Activated T-helper 2 cell treated with anti-CD3 and anti-CD28 coated beads, Interferon-gamma antibody, Interleukin-2, Interleukin-4, amounts not matched to agents 10 μg/mL and 5 μg/mL and 100 μg/mL, durations not matched to agents 14 hours and 24 hours and 36 hours (primary cell): ENCODE measurements around the gene MYRIP. TPM values are rescaled to one million over a fixed set of nuclear protein-coding genes. Genes with fewer than 3 reads are reported as not detected.

Source experiments
- DNase-seq: peaks from one replicate; pipeline ENCODE4 v3.0.0; 2021; ENCODE audit warnings: low spot score
- H3K27ac Mint-ChIP-seq: one replicate; pipeline ENCODE4 v1.8.0; 2021; ENCODE audit warnings: mixed read lengths
- H3K27me3 Mint-ChIP-seq: one replicate; pipeline ENCODE4 v1.8.0; 2021; ENCODE audit warnings: low read depth, mixed read lengths
- H3K36me3 Mint-ChIP-seq: one replicate; pipeline ENCODE4 v1.8.0; 2021; ENCODE audit warnings: low read depth, mixed read lengths
- H3K4me1 Mint-ChIP-seq: one replicate; pipeline ENCODE4 v1.8.0; 2021; ENCODE audit warnings: low read depth, mixed read lengths
- H3K4me3 Mint-ChIP-seq: one replicate; pipeline ENCODE4 v1.8.0; 2021; ENCODE audit warnings: low read depth, mild to moderate bottlenecking, moderate library complexity, mixed read lengths
- H3K9me3 Mint-ChIP-seq: one replicate; pipeline ENCODE4 v1.8.0; 2021; ENCODE audit warnings: mixed read lengths
- intact Hi-C: fragments of 100-400 bp; cut with micrococcal nuclease; formaldehyde crosslinking; loops from one replicate; pipeline ENCODE4 v1.15.1; 2023
- total RNA-seq: library from RNA; stranded (reverse); gene quantifications from 2 replicates; pipeline ENCODE4 v1.2.3, GENCODE V29; 2022

Gene MYRIP
- total RNA-seq, 1 donor from 2014 or later = not detected

GRCh38 chr3:40216471-40216870 lies 407.1 kb downstream of the MYRIP start:
- Mint-ChIP-seq H3K27ac (no peak overlapping the region), H3K9me3 (no peaks in the 10 kb centered on the region), H3K4me1 (no peaks in the 10 kb centered on the region), H3K27me3 (no peaks in the 10 kb centered on the region), H3K4me3 (no peak overlapping the region), H3K36me3 (no peaks in the 10 kb centered on the region)
- no peak for DNase-seq
- intact Hi-C loops = no loop called here

GRCh38 chr3:40223856-40224255 lies 414.4 kb downstream of the MYRIP start:
- H3K9me3 Mint-ChIP-seq = no peaks in the 10 kb centered on the region
- H3K27me3 Mint-ChIP-seq = no peaks in the 10 kb centered on the region
- intact Hi-C loops = no loop called here
- no peak overlapping the region for H3K27ac Mint-ChIP-seq
- no peak overlapping the region for H3K4me3 Mint-ChIP-seq
- H3K4me1 Mint-ChIP-seq = no peaks in the 10 kb centered on the region
- DNase-seq = no peak
- no peaks in the 10 kb centered on the region for H3K36me3 Mint-ChIP-seq

- H3K4me3 Mint-ChIP-seq = no peak overlapping the region
- no peaks in the 10 kb centered on the region for H3K36me3 Mint-ChIP-seq
- no peak overlapping the region for H3K27ac Mint-ChIP-seq
- no peak for DNase-seq
- H3K27me3 Mint-ChIP-seq = no peaks in the 10 kb centered on the region
- intact Hi-C loops = no loop called here
- no peaks in the 10 kb centered on the region for H3K9me3 Mint-ChIP-seq
- H3K4me1 Mint-ChIP-seq = no peaks in the 10 kb centered on the region
Observed at GRCh38 chr3:40224796-40225515, 415.5 kb downstream of the MYRIP start.

- Mint-ChIP-seq H3K4me1 (peaks cover 2% of the 10 kb centered on the region), H3K27ac (no peak overlapping the region), H3K9me3 (no peaks in the 10 kb centered on the region), H3K36me3 (no peaks in the 10 kb centered on the region), H3K4me3 (no peak overlapping the region), H3K27me3 (no peaks in the 10 kb centered on the region)
- no peak for DNase-seq
- intact Hi-C loops = no loop called here
Observed at GRCh38 chr3:40226636-40227035, 417.2 kb downstream of the MYRIP start.

GRCh38 chr3:40228792-40229350 lies 419.5 kb downstream of the MYRIP start:
- intact Hi-C loops = no loop called here

DNA sequence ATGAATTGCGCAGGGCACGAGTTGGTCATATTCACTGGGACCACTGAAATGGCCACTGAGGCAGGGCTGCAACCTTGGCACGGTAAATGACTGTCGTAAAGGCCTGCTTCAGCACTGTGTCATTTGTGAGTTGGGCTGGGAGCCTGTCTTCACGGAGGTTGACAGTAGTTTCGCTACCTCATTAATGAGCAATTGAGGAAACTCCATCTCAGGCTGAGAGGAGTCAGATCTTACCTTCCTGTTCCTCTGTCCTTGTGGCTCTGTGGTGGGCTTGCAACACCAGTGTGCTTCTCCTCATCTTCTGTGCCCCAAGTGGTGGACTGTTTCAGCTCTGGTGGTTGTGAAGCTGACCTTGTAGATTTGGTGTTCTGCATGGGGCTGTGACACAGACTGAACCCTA lies 420.0 kb downstream of the MYRIP start:
- H3K27ac Mint-ChIP-seq = no peak overlapping the region
- H3K36me3 Mint-ChIP-seq = no peaks in the 10 kb centered on the region
- intact Hi-C loops = no loop called here
- H3K9me3 Mint-ChIP-seq = no peaks in the 10 kb centered on the region
- peaks cover 2% of the 10 kb centered on the region for H3K4me1 Mint-ChIP-seq
- no peak overlapping the region for H3K4me3 Mint-ChIP-seq
- DNase-seq = no peak
- H3K27me3 Mint-ChIP-seq = no peaks in the 10 kb centered on the region

More at GRCh38 chr3:40228792-40229350, 419.5 kb downstream of the MYRIP start:
- no peak overlapping the region for H3K4me3 Mint-ChIP-seq
- H3K4me1 Mint-ChIP-seq = peaks cover 2% of the 10 kb centered on the region
- no peak for DNase-seq
- H3K36me3 Mint-ChIP-seq = no peaks in the 10 kb centered on the region
- H3K27ac Mint-ChIP-seq = no peak overlapping the region
- no peaks in the 10 kb centered on the region for H3K9me3 Mint-ChIP-seq
- H3K27me3 Mint-ChIP-seq = no peaks in the 10 kb centered on the region

DNA sequence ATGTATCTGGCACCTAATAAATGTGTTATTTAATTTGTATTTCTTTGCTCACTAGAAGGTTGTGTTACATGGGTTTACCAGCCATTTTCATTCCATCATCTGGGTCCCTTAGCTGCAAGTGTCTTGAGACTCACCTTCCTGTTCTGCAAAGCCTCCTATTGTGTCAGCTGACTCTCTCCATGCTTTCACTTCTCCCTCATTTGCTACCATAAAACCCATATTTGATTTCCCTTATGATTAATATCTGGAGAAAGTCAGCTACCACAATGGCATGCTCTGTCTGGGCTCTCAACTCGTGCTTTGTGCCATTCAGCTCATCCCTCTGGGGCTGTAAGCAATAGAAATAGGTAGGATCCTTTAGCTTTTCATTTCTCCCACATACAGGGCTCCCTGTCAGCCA lies 420.6 kb downstream of the MYRIP start:
- H3K4me3 Mint-ChIP-seq = no peak overlapping the region
- H3K36me3 Mint-ChIP-seq = no peaks in the 10 kb centered on the region
- H3K27me3 Mint-ChIP-seq = no peaks in the 10 kb centered on the region
- DNase-seq = no peak
- no peak overlapping the region for H3K27ac Mint-ChIP-seq
- intact Hi-C loops = no loop called here
- peaks cover 2% of the 10 kb centered on the region for H3K4me1 Mint-ChIP-seq
- no peaks in the 10 kb centered on the region for H3K9me3 Mint-ChIP-seq

- no peaks in the 10 kb centered on the region for H3K9me3 Mint-ChIP-seq
- intact Hi-C loops = no loop called here
- H3K36me3 Mint-ChIP-seq = no peaks in the 10 kb centered on the region
Observed at GRCh38 chr3:40230382-40230781, 421.0 kb downstream of the MYRIP start.

DNA sequence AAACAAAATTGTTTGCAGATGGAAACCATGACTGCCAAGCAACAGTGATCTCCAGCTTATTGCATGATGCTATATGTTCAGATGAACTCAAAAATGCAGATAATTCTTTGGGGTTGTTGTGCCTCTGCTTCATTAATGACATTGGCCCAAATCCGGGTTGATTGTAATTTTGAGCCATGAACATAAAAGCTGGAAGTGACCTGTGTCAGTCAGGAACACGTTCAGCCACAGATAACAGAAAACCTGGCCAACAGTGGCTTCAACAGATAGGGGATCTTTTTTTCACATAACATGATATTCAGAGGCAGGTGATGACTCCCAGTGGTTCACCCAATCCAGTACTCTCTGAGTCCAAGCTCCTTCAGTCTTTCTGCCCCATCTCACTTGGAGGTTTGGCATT lies 423.2 kb downstream of the MYRIP start:
- intact Hi-C loops = no loop called here

More at GRCh38 chr3:40230382-40230781, 421.0 kb downstream of the MYRIP start:
- H3K4me1 Mint-ChIP-seq = peaks cover 2% of the 10 kb centered on the region
- H3K27ac Mint-ChIP-seq = no peak overlapping the region
- DNase-seq = no peak
- H3K4me3 Mint-ChIP-seq = no peak overlapping the region
- H3K27me3 Mint-ChIP-seq = no peaks in the 10 kb centered on the region

DNA sequence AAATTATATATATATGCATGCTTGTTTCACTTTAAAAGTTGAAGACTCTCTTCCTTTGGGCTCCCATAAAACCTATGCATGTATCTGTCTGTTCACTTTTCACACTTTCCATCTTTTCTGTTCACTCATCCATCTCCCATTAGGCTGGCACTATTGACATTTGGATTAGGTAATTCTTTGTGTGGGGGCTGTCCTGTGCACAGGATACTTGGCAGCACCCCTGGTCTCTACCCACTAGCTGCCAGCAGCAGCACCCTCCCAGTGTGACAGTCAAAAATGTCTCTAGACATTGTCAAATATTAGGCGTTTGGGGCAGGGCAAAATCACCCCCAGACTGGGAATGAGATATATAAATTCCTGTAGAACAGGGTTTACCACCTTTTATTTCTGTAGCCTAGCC lies 427.8 kb downstream of the MYRIP start:
- Mint-ChIP-seq H3K9me3 (no peaks in the 10 kb centered on the region), H3K36me3 (no peaks in the 10 kb centered on the region), H3K4me3 (no peak overlapping the region), H3K27me3 (no peaks in the 10 kb centered on the region), H3K27ac (no peak overlapping the region), H3K4me1 (no peaks in the 10 kb centered on the region)
- intact Hi-C loops = no loop called here
- no peak for DNase-seq

More for the DNA sequence above, 423.2 kb downstream of the MYRIP start:
- no peaks in the 10 kb centered on the region for H3K9me3 Mint-ChIP-seq
- no peak overlapping the region for H3K27ac Mint-ChIP-seq
- no peaks in the 10 kb centered on the region for H3K27me3 Mint-ChIP-seq
- peaks cover 2% of the 10 kb centered on the region for H3K4me1 Mint-ChIP-seq
- DNase-seq = no peak
- H3K4me3 Mint-ChIP-seq = no peak overlapping the region
- no peaks in the 10 kb centered on the region for H3K36me3 Mint-ChIP-seq

GRCh38 chr3:40237889-40238571 lies 428.6 kb downstream of the MYRIP start:
- Mint-ChIP-seq H3K27ac (no peak overlapping the region), H3K4me3 (no peak overlapping the region), H3K9me3 (no peaks in the 10 kb centered on the region), H3K4me1 (no peaks in the 10 kb centered on the region), H3K36me3 (no peaks in the 10 kb centered on the region), H3K27me3 (no peaks in the 10 kb centered on the region)
- DNase-seq = no peak
- intact Hi-C loops = no loop called here

DNA sequence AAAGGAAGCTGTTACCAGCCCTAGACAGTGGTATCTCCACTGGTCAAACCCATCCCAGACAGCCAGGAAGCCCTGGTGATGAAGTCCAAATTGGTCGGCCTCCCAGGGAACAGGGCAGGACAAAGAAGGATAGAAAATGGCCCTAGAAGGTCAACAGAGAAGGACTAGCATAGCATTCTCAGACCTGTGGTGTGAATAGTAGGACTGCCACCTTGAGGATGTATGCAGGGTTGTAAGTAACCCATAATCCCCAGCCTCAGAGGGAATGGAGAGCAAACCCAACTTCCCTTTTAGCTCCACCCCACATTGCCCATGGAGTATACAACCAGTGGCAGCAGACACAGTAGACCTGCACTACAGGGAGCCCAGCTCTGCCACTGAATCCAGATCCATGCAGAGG lies 431.5 kb downstream of the MYRIP start:
- Mint-ChIP-seq H3K36me3 (no peaks in the 10 kb centered on the region), H3K27ac (no peak overlapping the region), H3K4me3 (no peak overlapping the region), H3K9me3 (no peaks in the 10 kb centered on the region), H3K27me3 (no peaks in the 10 kb centered on the region), H3K4me1 (no peaks in the 10 kb centered on the region)
- DNase-seq = no peak
- intact Hi-C loops = no loop called here

DNA sequence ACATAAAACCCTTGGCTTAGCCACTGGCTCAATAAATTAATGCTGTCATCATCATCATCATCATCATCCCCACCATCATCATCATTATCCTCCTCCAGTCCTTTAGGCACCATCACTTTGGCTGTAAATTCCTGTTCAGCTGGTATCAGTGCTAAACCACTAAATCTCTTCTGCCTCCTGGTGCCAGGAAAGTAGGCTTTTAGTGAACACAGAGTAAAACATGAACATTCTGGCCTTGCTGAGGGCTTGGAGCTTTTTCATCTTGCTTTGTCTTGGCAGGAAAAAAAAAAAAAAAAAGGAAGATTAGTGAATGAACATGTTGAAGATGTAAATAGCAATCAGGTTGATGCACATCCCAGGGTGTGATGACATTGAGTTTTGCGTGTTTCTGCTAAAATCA lies 432.8 kb downstream of the MYRIP start:
- Mint-ChIP-seq H3K27ac (no peak overlapping the region), H3K27me3 (no peaks in the 10 kb centered on the region), H3K36me3 (no peaks in the 10 kb centered on the region), H3K4me3 (no peak overlapping the region), H3K9me3 (no peaks in the 10 kb centered on the region), H3K4me1 (no peaks in the 10 kb centered on the region)
- DNase-seq = no peak
- intact Hi-C loops = no loop called here
